ENCODE results near the gene IFT20. TPM values are rescaled to one million over a fixed set of nuclear protein-coding genes. Genes with fewer than 3 reads are reported as not detected.
"Not testable (repeated sequence)": the region's sequence is repeated elsewhere in the genome, so short reads cannot be mapped to it uniquely, and the experiment has no call there.

IFT20 gene
- total RNA-seq, 4 donors from 2014 or later: 34.1 to 56.5 (median 51.4) TPM

- H3K27me3 ChIP-seq: peaks cover 8% of the 10 kb centered on the region
- H3K9me3 ChIP-seq: no peaks in the 10 kb centered on the region
- H3K4me3 ChIP-seq: no peak overlapping the region
- no peak for ATAC-seq
- H3K36me3 ChIP-seq: no peaks in the 10 kb centered on the region
- TF ChIP-seq EP300 (IDR thresholded peaks at IDR 0.05): no peak
- TF ChIP-seq POLR2A (IDR thresholded peaks at IDR 0.05): no peak
- no peak for TF ChIP-seq CTCF (IDR thresholded peaks at IDR 0.05)
- no peak for TF ChIP-seq POLR2AphosphoS5 (IDR thresholded peaks at IDR 0.05)
- WGBS, 2 donors (ENCODE audit: low coverage in 1 of 2): 74 to 88% methylated on average over 1 to 3 of the region's 3 CpGs
- H3K27ac ChIP-seq: no peak overlapping the region
- no peaks in the 10 kb centered on the region for H3K4me1 ChIP-seq
These were observed 36.8 kb downstream of the IFT20 start for GRCh38 chr17:28298449-28298848.

GRCh38 chr17:28295677-28296578 lies 39.3 kb downstream of the IFT20 start:
- H3K9me3 ChIP-seq: no peaks in the 10 kb centered on the region
- no peaks in the 10 kb centered on the region for H3K36me3 ChIP-seq
- H3K27ac ChIP-seq: no peak overlapping the region
- TF ChIP-seq CTCF (IDR thresholded peaks at IDR 0.05) (no peak), POLR2AphosphoS5 (IDR thresholded peaks at IDR 0.05) (no peak), POLR2A (IDR thresholded peaks at IDR 0.05) (no peak), EP300 (IDR thresholded peaks at IDR 0.05) (no peak)
- peaks cover 10% of the 10 kb centered on the region for H3K27me3 ChIP-seq
- no peak overlapping the region for H3K4me3 ChIP-seq
- ATAC-seq: no peak
- WGBS, 2 donors (ENCODE audit: low coverage in 1 of 2): 47 to 68% methylated on average over 3 of the region's 3 CpGs
- H3K4me1 ChIP-seq: no peaks in the 10 kb centered on the region

GRCh38 chr17:28293994-28294393 lies 41.3 kb downstream of the IFT20 start:
- Histone ChIP-seq H3K27me3 (peaks cover 10% of the 10 kb centered on the region), H3K36me3 (no peaks in the 10 kb centered on the region), H3K27ac (no peak overlapping the region), H3K4me1 (no peaks in the 10 kb centered on the region), H3K9me3 (no peaks in the 10 kb centered on the region), H3K4me3 (no peak overlapping the region)
- WGBS, 2 donors (ENCODE audit: low coverage in 1 of 2): 70 to 93% methylated on average over 2 to 3 of the region's 6 CpGs
- TF ChIP-seq POLR2A (IDR thresholded peaks at IDR 0.05): no peak
- TF ChIP-seq POLR2AphosphoS5 (IDR thresholded peaks at IDR 0.05): no peak
- TF ChIP-seq EP300 (IDR thresholded peaks at IDR 0.05): no peak
- TF ChIP-seq CTCF (IDR thresholded peaks at IDR 0.05): no peak
- no peak for ATAC-seq

GRCh38 chr17:28292878-28293277 lies 42.4 kb downstream of the IFT20 start:
- not testable (repeated sequence) for ATAC-seq, H3K36me3 ChIP-seq, H3K4me1 ChIP-seq, H3K9me3 ChIP-seq, H3K4me3 ChIP-seq, H3K27ac ChIP-seq, H3K27me3 ChIP-seq
- WGBS, 2 donors (ENCODE audit: low coverage in 1 of 2): 59 to 80% methylated on average over 9 to 12 of the region's 12 CpGs

- Histone ChIP-seq H3K36me3 (no peaks in the 10 kb centered on the region), H3K4me1 (no peaks in the 10 kb centered on the region), H3K27me3 (peaks cover 10% of the 10 kb centered on the region), H3K9me3 (no peaks in the 10 kb centered on the region), H3K27ac (no peak overlapping the region), H3K4me3 (no peak overlapping the region)
- no peak for ATAC-seq
- 32 to 36% methylated on average over 1 of the region's 1 CpG for WGBS, 2 donors (ENCODE audit: low coverage in 1 of 2)
- TF ChIP-seq EP300 (IDR thresholded peaks at IDR 0.05) (no peak), CTCF (IDR thresholded peaks at IDR 0.05) (no peak), POLR2AphosphoS5 (IDR thresholded peaks at IDR 0.05) (no peak), POLR2A (IDR thresholded peaks at IDR 0.05) (no peak)
These were observed 43.4 kb downstream of the IFT20 start for GRCh38 chr17:28291780-28292330.

Measured in gastroesophageal sphincter (tissue), 4 donors.